Measurements from ENCODE around the gene TPT1. TPM values are rescaled to one million over a fixed set of nuclear protein-coding genes. Genes with fewer than 3 reads are reported as not detected.

TPT1 gene
- total RNA-seq, 5 donors from 2014 or later (not counting 1 experiment from before 2014, with no cell fraction given) = 6,680 to 8,997 (median 7,956) TPM

GRCh38 chr13:45325806-45326205 is 15.2 kb downstream of the TPT1 start:
- Histone ChIP-seq H3K27me3 (replicated peaks in 1 of 2; ENCODE audit: control insufficient read depth in 2 of 2, extremely low read depth in 1 of 2, insufficient read depth in 2 of 2, low read length in 1 of 2) (no peaks in the 10 kb centered on the region), H3K4me1 (ENCODE audit: control insufficient read depth in 1 of 2, extremely low read depth in 1 of 2, insufficient read depth in 2 of 2, low read length in 2 of 2) (peaks cover 18 to 32% of the 10 kb centered on the region in 2 experiments), H3K4me3 (ENCODE audit: control insufficient read depth in 1 of 2, extremely low read depth in 1 of 2, low read length in 1 of 2) (no peak overlapping the region), H3K27ac (ENCODE audit: low read length) (no peak overlapping the region), H3K9me3 (no peaks in the 10 kb centered on the region), H3K36me3 (ENCODE audit: control insufficient read depth in 2 of 2, extremely low read depth in 1 of 2, insufficient read depth in 1 of 2, low read length in 1 of 2) (no peaks in the 10 kb centered on the region)
- peaks cover 37 to 44% (median 38%) of the 10 kb centered on the region in 3 donors for H3K4me1 Mint-ChIP-seq
- H3K4me3 Mint-ChIP-seq = no peak overlapping the region
- ChIA-PET POLR2A (no interaction called here), CTCF (interaction anchor here in 1 of 2 donors (0.6 kb wide), 1 partner anchor 51 kb away, joined by 3 read pairs; no protein-coding TSS in a partner anchor)
- H3K27me3 Mint-ChIP-seq = no peaks in the 10 kb centered on the region
- DNase-seq (no peak), ATAC-seq (replicated peaks in 1 of 4) (no peak)
- no peaks in the 10 kb centered on the region for H3K9me3 Mint-ChIP-seq
- WGBS (ENCODE audit: insufficient coverage) = 90% methylated on average over 2 of the region's 4 CpGs
- no peaks in the 10 kb centered on the region for H3K36me3 Mint-ChIP-seq
- H3K27ac Mint-ChIP-seq = no peak overlapping the region

DNA sequence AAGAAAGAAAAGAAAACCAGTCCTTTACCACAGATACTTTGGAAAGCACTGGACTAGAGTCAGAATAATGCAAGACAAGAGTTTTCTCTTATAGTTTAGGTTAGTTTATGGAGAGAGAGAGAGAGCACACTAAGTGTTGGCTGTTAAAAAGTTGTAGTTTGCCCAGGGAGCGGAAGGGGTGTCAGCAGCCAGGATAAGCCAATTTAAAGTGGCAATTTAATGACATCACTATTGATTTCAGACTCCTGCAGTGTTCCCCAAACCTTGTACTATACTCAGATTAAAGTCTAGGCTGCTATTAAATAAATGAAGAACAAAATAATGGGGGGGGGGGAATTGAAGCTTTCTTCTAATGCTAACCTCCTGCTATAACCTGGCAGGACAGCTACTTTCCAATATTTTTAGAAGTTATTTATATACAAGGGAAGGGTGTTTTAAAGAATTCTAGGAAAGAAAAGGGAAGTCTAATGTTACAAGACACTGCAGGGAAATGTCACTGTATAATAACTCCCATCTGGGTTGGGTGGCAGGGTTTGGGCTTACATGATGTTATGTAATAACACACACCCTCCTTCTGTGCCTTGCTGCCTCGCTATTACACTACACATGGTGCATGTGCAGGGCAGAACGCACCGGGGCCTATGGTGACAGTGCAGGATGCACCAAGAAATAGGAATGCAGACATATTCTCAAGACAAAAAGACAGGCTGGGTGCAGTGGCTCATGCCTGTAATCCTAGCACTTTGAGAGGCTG is 19.9 kb downstream of the TPT1 start:
- Histone ChIP-seq H3K9me3 (no peaks in the 10 kb centered on the region), H3K27me3 (replicated peaks in 1 of 2; ENCODE audit: control insufficient read depth in 2 of 2, extremely low read depth in 1 of 2, insufficient read depth in 2 of 2, low read length in 1 of 2) (no peaks in the 10 kb centered on the region), H3K4me3 (ENCODE audit: control insufficient read depth in 1 of 2, extremely low read depth in 1 of 2, low read length in 1 of 2) (no peak overlapping the region), H3K36me3 (ENCODE audit: control insufficient read depth in 2 of 2, extremely low read depth in 1 of 2, insufficient read depth in 1 of 2, low read length in 1 of 2) (no peaks in the 10 kb centered on the region), H3K4me1 (ENCODE audit: control insufficient read depth in 1 of 2, extremely low read depth in 1 of 2, insufficient read depth in 2 of 2, low read length in 2 of 2) (no peaks in the 10 kb centered on the region), H3K27ac (ENCODE audit: low read length) (no peak overlapping the region)
- 67% methylated on average over 3 of the region's 4 CpGs for WGBS (ENCODE audit: insufficient coverage)
- H3K4me3 Mint-ChIP-seq = no peak overlapping the region
- no peaks in the 10 kb centered on the region for H3K27me3 Mint-ChIP-seq
- ChIA-PET POLR2A (no interaction called here), CTCF (interaction anchor here in 1 of 2 donors (0.6 to 0.7 kb wide), 2 partner anchors 253 to 374 kb away, joined by 3 to 4 read pairs; no protein-coding TSS in a partner anchor)
- DNase-seq (no peak), ATAC-seq (replicated peaks in 1 of 4) (no peak)
- no peak overlapping the region for H3K27ac Mint-ChIP-seq
- no peaks in the 10 kb centered on the region for H3K9me3 Mint-ChIP-seq
- no peaks in the 10 kb centered on the region for H3K36me3 Mint-ChIP-seq
- H3K4me1 Mint-ChIP-seq = peaks cover 0 to 6% (median 0%) of the 10 kb centered on the region in 3 donors

- peaks cover 0 to under 1% (median 0%) of the 10 kb centered on the region in 3 donors for H3K4me1 Mint-ChIP-seq
- no peaks in the 10 kb centered on the region for H3K9me3 ChIP-seq
- 60% methylated on average over 1 of the region's 5 CpGs for WGBS (ENCODE audit: insufficient coverage)
Measured at GRCh38 chr13:45316996-45317395, 24.0 kb downstream of the TPT1 start.

GRCh38 chr13:45316338-45316737 is 24.6 kb downstream of the TPT1 start:
- H3K4me3 ChIP-seq (ENCODE audit: control insufficient read depth in 1 of 2, extremely low read depth in 1 of 2, low read length in 1 of 2) = no peak overlapping the region
- no peaks in the 10 kb centered on the region for H3K27me3 ChIP-seq (replicated peaks in 1 of 2; ENCODE audit: control insufficient read depth in 2 of 2, extremely low read depth in 1 of 2, insufficient read depth in 2 of 2, low read length in 1 of 2)
- ATAC-seq (replicated peaks in 1 of 4) (no peak), DNase-seq (no peak)
- ChIA-PET CTCF (no interaction called here), POLR2A (no interaction called here)
- Mint-ChIP-seq H3K27me3 (peaks cover 0 to 2% of the 10 kb centered on the region in 2 donors), H3K9me3 (no peaks in the 10 kb centered on the region), H3K4me3 (no peak overlapping the region), H3K27ac (no peak overlapping the region), H3K36me3 (no peaks in the 10 kb centered on the region), H3K4me1 (peaks cover under 1 to 4% (median 3%) of the 10 kb centered on the region in 3 donors)
- H3K27ac ChIP-seq (ENCODE audit: low read length) = no peak overlapping the region
- WGBS (ENCODE audit: insufficient coverage) = no CpG with 5 or more reads among the region's 6 CpGs
- no peaks in the 10 kb centered on the region for H3K9me3 ChIP-seq
- H3K36me3 ChIP-seq (ENCODE audit: control insufficient read depth in 2 of 2, extremely low read depth in 1 of 2, insufficient read depth in 1 of 2, low read length in 1 of 2) = no peaks in the 10 kb centered on the region
- H3K4me1 ChIP-seq (ENCODE audit: control insufficient read depth in 1 of 2, extremely low read depth in 1 of 2, insufficient read depth in 2 of 2, low read length in 2 of 2) = peaks cover 2 to 7% of the 10 kb centered on the region in 2 experiments

More at GRCh38 chr13:45316996-45317395, 24.0 kb downstream of the TPT1 start:
- ChIA-PET CTCF (interaction anchor here in 1 of 2 donors (0.6 kb wide), 1 partner anchor 11 kb away, joined by 3 read pairs; no protein-coding TSS in a partner anchor), POLR2A (no interaction called here)
- Histone ChIP-seq H3K4me3 (ENCODE audit: control insufficient read depth in 1 of 2, extremely low read depth in 1 of 2, low read length in 1 of 2) (no peak overlapping the region), H3K4me1 (ENCODE audit: control insufficient read depth in 1 of 2, extremely low read depth in 1 of 2, insufficient read depth in 2 of 2, low read length in 2 of 2) (peaks cover under 1% of the 10 kb centered on the region in 2 experiments), H3K27ac (ENCODE audit: low read length) (no peak overlapping the region), H3K27me3 (replicated peaks in 1 of 2; ENCODE audit: control insufficient read depth in 2 of 2, extremely low read depth in 1 of 2, insufficient read depth in 2 of 2, low read length in 1 of 2) (no peaks in the 10 kb centered on the region), H3K36me3 (ENCODE audit: control insufficient read depth in 2 of 2, extremely low read depth in 1 of 2, insufficient read depth in 1 of 2, low read length in 1 of 2) (no peaks in the 10 kb centered on the region)
- H3K36me3 Mint-ChIP-seq = no peaks in the 10 kb centered on the region
- ATAC-seq (replicated peaks in 1 of 4) (no peak), DNase-seq (no peak)
- no peak overlapping the region for H3K4me3 Mint-ChIP-seq
- H3K9me3 Mint-ChIP-seq = no peaks in the 10 kb centered on the region
- H3K27ac Mint-ChIP-seq = no peak overlapping the region
- peaks cover 0 to under 1% of the 10 kb centered on the region in 2 donors for H3K27me3 Mint-ChIP-seq

DNA sequence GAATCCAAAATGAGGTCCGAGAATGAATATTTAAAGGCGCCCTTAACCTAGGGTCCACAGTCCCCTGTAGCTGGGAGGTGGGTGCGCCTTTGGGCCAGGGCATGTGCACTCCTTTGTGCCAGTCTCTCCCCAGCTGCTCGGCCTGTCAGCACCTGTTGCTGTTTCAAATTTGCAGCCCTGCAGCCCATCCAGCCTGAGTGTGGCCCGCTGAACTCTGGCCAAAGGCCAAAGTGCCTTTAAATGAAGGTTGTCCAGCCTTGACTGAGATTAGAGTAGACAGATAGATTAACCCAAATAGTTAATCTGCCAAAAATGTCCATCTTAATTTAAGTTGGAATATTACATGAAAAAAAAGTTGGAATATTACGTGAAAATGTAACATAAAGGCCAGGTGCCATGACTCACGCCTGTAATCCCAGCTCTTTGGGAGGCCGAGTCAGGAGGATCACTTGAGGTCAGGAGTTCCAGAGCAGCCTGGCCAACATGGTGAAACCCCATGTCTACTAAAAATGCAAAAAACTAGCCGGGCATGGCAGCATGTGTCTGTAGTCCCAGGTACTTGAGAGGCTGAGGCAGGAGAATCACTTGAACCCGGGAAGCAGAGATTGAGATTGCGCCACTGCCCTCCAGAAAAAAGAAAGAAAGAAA is 25.3 kb downstream of the TPT1 start:
- peaks cover 8 to 9% (median 9%) of the 10 kb centered on the region in 3 donors for H3K4me1 Mint-ChIP-seq
- H3K36me3 ChIP-seq (ENCODE audit: control insufficient read depth in 2 of 2, extremely low read depth in 1 of 2, insufficient read depth in 1 of 2, low read length in 1 of 2) = no peaks in the 10 kb centered on the region
- no peaks in the 10 kb centered on the region for H3K9me3 Mint-ChIP-seq
- CTCF ChIA-PET = no interaction called here
- no peak overlapping the region for H3K4me3 Mint-ChIP-seq
- POLR2A ChIA-PET = no interaction called here
- no peaks in the 10 kb centered on the region for H3K36me3 Mint-ChIP-seq
- WGBS (ENCODE audit: insufficient coverage) = 91% methylated on average over 7 of the region's 11 CpGs
- H3K4me3 ChIP-seq (ENCODE audit: control insufficient read depth in 1 of 2, extremely low read depth in 1 of 2, low read length in 1 of 2) = no peak overlapping the region
- H3K27ac Mint-ChIP-seq = no peak overlapping the region
- H3K27me3 ChIP-seq (replicated peaks in 1 of 2; ENCODE audit: control insufficient read depth in 2 of 2, extremely low read depth in 1 of 2, insufficient read depth in 2 of 2, low read length in 1 of 2) = peaks cover 0 to 4% of the 10 kb centered on the region in 2 experiments
- DNase-seq (no peak), ATAC-seq (replicated peaks in 1 of 4) (no peak)
- no peaks in the 10 kb centered on the region for H3K9me3 ChIP-seq
- H3K4me1 ChIP-seq (ENCODE audit: control insufficient read depth in 1 of 2, extremely low read depth in 1 of 2, insufficient read depth in 2 of 2, low read length in 2 of 2) = peaks cover 4 to 14% of the 10 kb centered on the region in 2 experiments
- H3K27me3 Mint-ChIP-seq = peaks cover 0 to 2% of the 10 kb centered on the region in 2 donors
- no peak overlapping the region for H3K27ac ChIP-seq (ENCODE audit: low read length)

DNA sequence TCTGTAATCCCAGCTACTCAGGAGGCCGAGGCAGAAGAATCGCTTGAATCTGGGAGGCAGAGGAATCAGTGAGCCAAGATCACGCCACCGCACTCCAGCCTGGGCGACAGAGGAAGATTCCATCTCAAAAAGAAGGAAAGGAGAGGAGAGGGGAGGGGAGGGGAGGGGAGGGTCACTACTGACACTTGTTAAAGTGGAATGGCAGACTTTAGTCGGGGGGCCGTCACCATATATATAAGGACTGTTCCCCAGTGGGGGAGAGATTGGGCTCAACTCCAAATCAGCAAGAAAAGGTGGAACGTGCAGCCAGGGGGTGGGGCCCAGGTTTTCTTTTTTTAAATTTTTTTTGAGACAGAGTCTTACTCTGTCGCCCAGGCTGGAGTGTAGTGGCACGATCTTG is 26.2 kb downstream of the TPT1 start:
- POLR2A ChIA-PET = interaction anchor here in 1 of 2 donors (0.6 kb wide), 1 partner anchor 115 kb away, joined by 5 read pairs; no protein-coding TSS in a partner anchor
- no peaks in the 10 kb centered on the region for H3K9me3 Mint-ChIP-seq
- no peak overlapping the region for H3K27ac ChIP-seq (ENCODE audit: low read length)
- peaks cover 12 to 13% (median 13%) of the 10 kb centered on the region in 3 donors for H3K4me1 Mint-ChIP-seq
- H3K4me1 ChIP-seq (ENCODE audit: control insufficient read depth in 1 of 2, extremely low read depth in 1 of 2, insufficient read depth in 2 of 2, low read length in 2 of 2) = peaks cover 5 to 14% of the 10 kb centered on the region in 2 experiments
- ATAC-seq (replicated peaks in 1 of 4) (no peak), DNase-seq (no peak)
- CTCF ChIA-PET = interaction anchor here in 1 of 2 donors (0.5 kb wide), 1 partner anchor 205 kb away, joined by 4 read pairs; no protein-coding TSS in a partner anchor
- H3K27me3 ChIP-seq (replicated peaks in 1 of 2; ENCODE audit: control insufficient read depth in 2 of 2, extremely low read depth in 1 of 2, insufficient read depth in 2 of 2, low read length in 1 of 2) = peaks cover 0 to 4% of the 10 kb centered on the region in 2 experiments
- H3K4me3 Mint-ChIP-seq = no peak overlapping the region
- H3K36me3 Mint-ChIP-seq = no peaks in the 10 kb centered on the region
- WGBS (ENCODE audit: insufficient coverage) = 92% methylated on average over 2 of the region's 10 CpGs
- no peak overlapping the region for H3K4me3 ChIP-seq (ENCODE audit: control insufficient read depth in 1 of 2, extremely low read depth in 1 of 2, low read length in 1 of 2)
- H3K27ac Mint-ChIP-seq = no peak overlapping the region
- peaks cover 0 to 2% of the 10 kb centered on the region in 2 donors for H3K27me3 Mint-ChIP-seq
- H3K9me3 ChIP-seq = no peaks in the 10 kb centered on the region
- no peaks in the 10 kb centered on the region for H3K36me3 ChIP-seq (ENCODE audit: control insufficient read depth in 2 of 2, extremely low read depth in 1 of 2, insufficient read depth in 1 of 2, low read length in 1 of 2)

Measured in T-cell (primary cell).